ENCODE data around the gene F2.

The F2 gene

DNA sequence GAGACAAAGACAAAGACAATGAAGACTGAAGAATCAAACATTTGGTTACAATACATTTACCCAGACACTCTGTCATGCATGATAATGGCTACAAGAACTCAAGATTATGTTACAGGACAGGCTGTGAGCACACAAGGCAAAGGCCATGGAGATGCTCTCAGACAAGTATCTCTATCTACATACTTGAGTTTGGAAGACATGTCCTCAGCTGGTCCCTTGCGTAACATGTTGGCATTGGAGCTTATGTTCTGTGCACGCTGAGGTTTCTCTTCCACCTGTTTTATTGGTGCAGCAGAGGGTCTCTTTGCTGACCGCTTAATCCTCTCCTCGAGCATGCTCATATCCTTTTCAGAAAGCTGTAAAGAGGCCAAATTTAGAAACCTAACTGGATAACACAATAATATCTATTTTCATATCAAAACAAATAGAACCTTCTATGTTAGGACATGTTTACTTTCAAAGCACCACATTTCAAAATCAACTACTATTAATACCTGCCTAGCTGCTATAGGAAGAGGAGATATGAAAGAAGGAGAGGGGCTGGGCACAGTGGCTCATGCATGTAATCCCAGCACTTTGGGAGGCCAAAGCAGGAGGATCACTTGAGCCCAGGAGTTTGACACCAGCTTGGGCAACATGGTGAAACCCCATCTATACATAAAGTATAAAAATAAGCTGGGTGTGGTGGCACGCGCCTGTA, 41.6 kb downstream of the F2 start:
- H2BK12ac ChIP-seq (ENCODE audit: low read length): no peak overlapping the region
- peaks cover 0 to 3% (median 0%) of the 10 kb centered on the region in 3 experiments for H3K27me3 ChIP-seq (ENCODE audit: control insufficient read depth in 3 of 3, insufficient read depth in 3 of 3, low read depth in 1 of 3, low read length in 3 of 3)
- no peak overlapping the region for H2AK5ac ChIP-seq (ENCODE audit: low read depth, low read length)
- no peak overlapping the region for H3K9ac ChIP-seq (ENCODE audit: low read depth, low read length, poor library complexity)
- H3K14ac ChIP-seq (ENCODE audit: low read length): no peak overlapping the region
- no peaks in the 10 kb centered on the region for H3K79me1 ChIP-seq (ENCODE audit: low read depth, low read length)
- no peak overlapping the region for H3K4me2 ChIP-seq (ENCODE audit: insufficient read depth, low read length, poor library complexity, severe bottlenecking)
- no peak overlapping the region for H3K4ac ChIP-seq (ENCODE audit: low read length)
- H3K18ac ChIP-seq (ENCODE audit: low read length): no peak overlapping the region
- H3K27ac ChIP-seq (replicated peaks; ENCODE audit: low read length): no peak overlapping the region
- no peak overlapping the region for H4K91ac ChIP-seq (ENCODE audit: low read depth, low read length, poor library complexity)
- no peak overlapping the region for H2AFZ ChIP-seq (ENCODE audit: low read length)
- no peak overlapping the region for H2BK5ac ChIP-seq (ENCODE audit: low read length)
- H3K9me3 ChIP-seq (replicated peaks in 1 of 2; ENCODE audit: control insufficient read depth in 2 of 2, insufficient read depth in 1 of 2, low read depth in 1 of 2, low read length in 2 of 2): peaks cover 0 to 1% of the 10 kb centered on the region in 2 donors
- no peak overlapping the region for H3K4me3 ChIP-seq (ENCODE audit: low read length in 2 of 2)
- DNase-seq (ENCODE audit: low spot score): no peak
- no peak overlapping the region for H4K8ac ChIP-seq (ENCODE audit: low read depth, low read length)
- H2BK120ac ChIP-seq (ENCODE audit: low read depth, low read length): no peak overlapping the region
- WGBS, 2 donors (ENCODE audit: extremely low coverage in 2 of 2, insufficient read length in 2 of 2, insufficient replicate concordance in 1 of 2): no CpG with 5 or more reads among the region's 6 CpGs
- H2BK15ac ChIP-seq (ENCODE audit: low read length): no peak overlapping the region
- H3K23ac ChIP-seq (ENCODE audit: low read depth, low read length, poor library complexity): no peak overlapping the region
- peaks cover 37 to 95% of the 10 kb centered on the region in 2 donors for H3K36me3 ChIP-seq (replicated peaks in 1 of 2; ENCODE audit: control insufficient read depth in 2 of 2, insufficient read depth in 2 of 2, low read length in 2 of 2)
- H3K4me1 ChIP-seq (ENCODE audit: control insufficient read depth in 2 of 2, insufficient read depth in 1 of 2, low read depth in 1 of 2, low read length in 2 of 2): no peaks in the 10 kb centered on the region

DNA sequence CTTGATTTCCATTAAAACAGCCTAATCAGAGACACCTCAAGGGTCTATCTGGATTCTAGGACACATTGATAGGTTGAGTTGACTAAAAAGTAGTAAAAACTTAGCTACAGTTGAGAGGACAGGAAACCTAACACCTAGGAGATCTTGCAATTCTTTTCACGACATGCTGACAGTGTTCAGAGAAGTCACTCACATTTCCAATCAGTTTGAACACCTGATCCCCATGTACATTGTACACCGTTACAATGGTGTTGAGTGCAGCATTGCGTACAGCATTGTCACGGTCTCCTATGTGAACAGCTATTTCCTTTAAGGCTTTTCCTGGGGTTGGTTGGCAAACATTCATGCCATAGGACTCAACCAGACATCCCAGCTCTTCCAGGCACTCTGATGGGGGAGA, 42.8 kb downstream of the F2 start:
- Histone ChIP-seq H2BK15ac (ENCODE audit: low read length) (no peak overlapping the region), H2BK12ac (ENCODE audit: low read length) (no peak overlapping the region), H3K14ac (ENCODE audit: low read length) (no peak overlapping the region), H3K4me2 (ENCODE audit: insufficient read depth, low read length, poor library complexity, severe bottlenecking) (no peak overlapping the region), H3K27ac (replicated peaks; ENCODE audit: low read length) (no peak overlapping the region), H4K8ac (ENCODE audit: low read depth, low read length) (no peak overlapping the region), H3K9ac (ENCODE audit: low read depth, low read length, poor library complexity) (no peak overlapping the region), H3K4ac (ENCODE audit: low read length) (no peak overlapping the region), H3K36me3 (replicated peaks in 1 of 2; ENCODE audit: control insufficient read depth in 2 of 2, insufficient read depth in 2 of 2, low read length in 2 of 2) (peaks cover 35 to 95% of the 10 kb centered on the region in 2 donors), H3K79me1 (ENCODE audit: low read depth, low read length) (no peaks in the 10 kb centered on the region), H3K9me3 (replicated peaks in 1 of 2; ENCODE audit: control insufficient read depth in 2 of 2, insufficient read depth in 1 of 2, low read depth in 1 of 2, low read length in 2 of 2) (peaks cover 0 to 1% of the 10 kb centered on the region in 2 donors), H2AK5ac (ENCODE audit: low read depth, low read length) (no peak overlapping the region), H2BK120ac (ENCODE audit: low read depth, low read length) (no peak overlapping the region), H4K91ac (ENCODE audit: low read depth, low read length, poor library complexity) (no peak overlapping the region), H3K27me3 (ENCODE audit: control insufficient read depth in 3 of 3, insufficient read depth in 3 of 3, low read depth in 1 of 3, low read length in 3 of 3) (peaks cover 0 to 3% (median 0%) of the 10 kb centered on the region in 3 experiments), H3K18ac (ENCODE audit: low read length) (no peak overlapping the region), H2BK5ac (ENCODE audit: low read length) (no peak overlapping the region), H3K4me3 (ENCODE audit: low read length in 2 of 2) (no peak overlapping the region), H3K4me1 (ENCODE audit: control insufficient read depth in 2 of 2, insufficient read depth in 1 of 2, low read depth in 1 of 2, low read length in 2 of 2) (no peaks in the 10 kb centered on the region), H2AFZ (ENCODE audit: low read length) (no peak overlapping the region), H3K23ac (ENCODE audit: low read depth, low read length, poor library complexity) (no peak overlapping the region)
- no CpG with 5 or more reads among the region's 4 CpGs for WGBS, 2 donors (ENCODE audit: extremely low coverage in 2 of 2, insufficient read length in 2 of 2, insufficient replicate concordance in 1 of 2)
- DNase-seq (ENCODE audit: low spot score): no peak

- Histone ChIP-seq H3K4ac (ENCODE audit: low read length) (no peak overlapping the region), H3K4me2 (ENCODE audit: insufficient read depth, low read length, poor library complexity, severe bottlenecking) (no peak overlapping the region), H2AK5ac (ENCODE audit: low read depth, low read length) (no peak overlapping the region), H3K4me3 (ENCODE audit: low read length in 2 of 2) (no peak overlapping the region), H3K14ac (ENCODE audit: low read length) (no peak overlapping the region), H3K27me3 (ENCODE audit: control insufficient read depth in 3 of 3, insufficient read depth in 3 of 3, low read depth in 1 of 3, low read length in 3 of 3) (peaks cover 0 to 3% (median 0%) of the 10 kb centered on the region in 3 experiments), H3K4me1 (ENCODE audit: control insufficient read depth in 2 of 2, insufficient read depth in 1 of 2, low read depth in 1 of 2, low read length in 2 of 2) (no peaks in the 10 kb centered on the region), H4K8ac (ENCODE audit: low read depth, low read length) (no peak overlapping the region), H4K91ac (ENCODE audit: low read depth, low read length, poor library complexity) (no peak overlapping the region), H3K36me3 (replicated peaks in 1 of 2; ENCODE audit: control insufficient read depth in 2 of 2, insufficient read depth in 2 of 2, low read length in 2 of 2) (peaks cover 35 to 95% of the 10 kb centered on the region in 2 donors), H3K18ac (ENCODE audit: low read length) (no peak overlapping the region), H2BK15ac (ENCODE audit: low read length) (no peak overlapping the region), H3K27ac (replicated peaks; ENCODE audit: low read length) (no peak overlapping the region), H2BK5ac (ENCODE audit: low read length) (no peak overlapping the region), H3K79me1 (ENCODE audit: low read depth, low read length) (no peaks in the 10 kb centered on the region), H3K9me3 (replicated peaks in 1 of 2; ENCODE audit: control insufficient read depth in 2 of 2, insufficient read depth in 1 of 2, low read depth in 1 of 2, low read length in 2 of 2) (peaks cover 0 to 1% of the 10 kb centered on the region in 2 donors), H3K23ac (ENCODE audit: low read depth, low read length, poor library complexity) (no peak overlapping the region), H2BK12ac (ENCODE audit: low read length) (no peak overlapping the region), H2BK120ac (ENCODE audit: low read depth, low read length) (no peak overlapping the region), H2AFZ (ENCODE audit: low read length) (no peak overlapping the region), H3K9ac (ENCODE audit: low read depth, low read length, poor library complexity) (no peak overlapping the region)
- no peak for DNase-seq (ENCODE audit: low spot score)
Measured at GRCh38 chr11:46762248-46762647, 43.2 kb downstream of the F2 start.

- no peak overlapping the region for H3K23ac ChIP-seq (ENCODE audit: low read depth, low read length, poor library complexity)
- H3K4me2 ChIP-seq (ENCODE audit: insufficient read depth, low read length, poor library complexity, severe bottlenecking): no peak overlapping the region
- H3K36me3 ChIP-seq (replicated peaks in 1 of 2; ENCODE audit: control insufficient read depth in 2 of 2, insufficient read depth in 2 of 2, low read length in 2 of 2): peaks cover 27 to 99% of the 10 kb centered on the region in 2 donors
- H2BK5ac ChIP-seq (ENCODE audit: low read length): no peak overlapping the region
- no peak overlapping the region for H3K14ac ChIP-seq (ENCODE audit: low read length)
- H3K27ac ChIP-seq (replicated peaks; ENCODE audit: low read length): no peak overlapping the region
- H3K4me3 ChIP-seq (ENCODE audit: low read length in 2 of 2): no peak overlapping the region
- no peak overlapping the region for H3K9ac ChIP-seq (ENCODE audit: low read depth, low read length, poor library complexity)
- no peak overlapping the region for H4K91ac ChIP-seq (ENCODE audit: low read depth, low read length, poor library complexity)
- H2BK15ac ChIP-seq (ENCODE audit: low read length): no peak overlapping the region
- no peak overlapping the region for H2BK120ac ChIP-seq (ENCODE audit: low read depth, low read length)
- no peak overlapping the region for H3K18ac ChIP-seq (ENCODE audit: low read length)
- no peak for DNase-seq (ENCODE audit: low spot score)
- H3K79me1 ChIP-seq (ENCODE audit: low read depth, low read length): no peaks in the 10 kb centered on the region
- no peak overlapping the region for H3K4ac ChIP-seq (ENCODE audit: low read length)
- H3K27me3 ChIP-seq (ENCODE audit: control insufficient read depth in 3 of 3, insufficient read depth in 3 of 3, low read depth in 1 of 3, low read length in 3 of 3): no peaks in the 10 kb centered on the region
- H3K9me3 ChIP-seq (replicated peaks in 1 of 2; ENCODE audit: control insufficient read depth in 2 of 2, insufficient read depth in 1 of 2, low read depth in 1 of 2, low read length in 2 of 2): no peaks in the 10 kb centered on the region
- H4K8ac ChIP-seq (ENCODE audit: low read depth, low read length): no peak overlapping the region
- no peak overlapping the region for H2AFZ ChIP-seq (ENCODE audit: low read length)
- H2AK5ac ChIP-seq (ENCODE audit: low read depth, low read length): no peak overlapping the region
- H2BK12ac ChIP-seq (ENCODE audit: low read length): no peak overlapping the region
- no peaks in the 10 kb centered on the region for H3K4me1 ChIP-seq (ENCODE audit: control insufficient read depth in 2 of 2, insufficient read depth in 1 of 2, low read depth in 1 of 2, low read length in 2 of 2)
- no CpG with 5 or more reads among the region's 2 CpGs for WGBS, 2 donors (ENCODE audit: extremely low coverage in 2 of 2, insufficient read length in 2 of 2, insufficient replicate concordance in 1 of 2)
Measured at GRCh38 chr11:46766656-46767055, 47.6 kb downstream of the F2 start.

Data from neuronal stem cell (in vitro differentiated cells).